Astrocyte (in vitro differentiated cells and primary cell): ENCODE results near the gene ATP6V0D1.

Source experiments
- CTCF ChIP-seq: IDR thresholded peaks from 2 replicates; pipeline ENCODE4 v1.5.1; 2011; ENCODE audit warnings: low read depth, mild to moderate bottlenecking, inconsistent platforms, low read length, moderate library complexity; ENCODE audit not compliant: insufficient read depth
- EZH2 ChIP-seq: IDR thresholded peaks from 2 replicates; pipeline ENCODE4 v1.6.1; 2012; ENCODE audit warnings: mild to moderate bottlenecking, low read length, inconsistent platforms; ENCODE audit not compliant: insufficient read depth

GRCh38 chr16:67468731-67469130 is 12.2 kb downstream of the ATP6V0D1 start:
- no peak for TF ChIP-seq CTCF
- TF ChIP-seq EZH2, result no peak
